HL-60 (cell line): ENCODE data around the gene RAD18.

Experiments used
- POLR2AphosphoS5 ChIP-seq: IDR thresholded peaks from 2 replicates; pipeline ENCODE4 v1.6.1; 2012; ENCODE audit warnings: low read depth
- TF ChIP-seq, protein P1 (sequence below): IDR thresholded peaks from one replicate; pipeline ENCODE4 v1.5.1; 2011; ENCODE audit warnings: low read length, control low read depth, inconsistent platforms; ENCODE audit not compliant: insufficient read depth
- TF ChIP-seq, protein P2 (sequence below): IDR thresholded peaks from 2 replicates; pipeline ENCODE4 v1.6.1; 2012; ENCODE audit warnings: low read depth; ENCODE audit not compliant: insufficient replicate concordance

DNA sequence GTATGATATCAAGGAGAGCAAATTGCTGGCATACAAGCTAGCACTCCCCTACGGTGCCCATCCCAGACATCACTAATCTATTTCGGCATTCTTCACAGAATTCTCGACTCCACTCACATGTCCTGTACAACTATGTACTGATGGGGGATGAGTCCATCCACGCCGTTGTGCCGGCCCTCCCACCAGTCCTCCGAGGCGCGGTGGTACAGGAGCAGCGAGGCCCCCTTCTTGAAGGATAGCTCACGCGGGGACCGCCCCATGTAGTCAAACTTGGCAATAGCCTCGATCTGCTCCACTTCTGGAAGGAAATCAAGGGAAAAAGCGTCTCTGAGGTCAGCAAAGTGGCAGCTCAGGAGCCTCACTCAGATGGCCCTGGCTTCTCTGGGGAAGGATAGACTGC, 31.0 kb upstream of the RAD18 start:
- TF ChIP-seq, protein P1, sequence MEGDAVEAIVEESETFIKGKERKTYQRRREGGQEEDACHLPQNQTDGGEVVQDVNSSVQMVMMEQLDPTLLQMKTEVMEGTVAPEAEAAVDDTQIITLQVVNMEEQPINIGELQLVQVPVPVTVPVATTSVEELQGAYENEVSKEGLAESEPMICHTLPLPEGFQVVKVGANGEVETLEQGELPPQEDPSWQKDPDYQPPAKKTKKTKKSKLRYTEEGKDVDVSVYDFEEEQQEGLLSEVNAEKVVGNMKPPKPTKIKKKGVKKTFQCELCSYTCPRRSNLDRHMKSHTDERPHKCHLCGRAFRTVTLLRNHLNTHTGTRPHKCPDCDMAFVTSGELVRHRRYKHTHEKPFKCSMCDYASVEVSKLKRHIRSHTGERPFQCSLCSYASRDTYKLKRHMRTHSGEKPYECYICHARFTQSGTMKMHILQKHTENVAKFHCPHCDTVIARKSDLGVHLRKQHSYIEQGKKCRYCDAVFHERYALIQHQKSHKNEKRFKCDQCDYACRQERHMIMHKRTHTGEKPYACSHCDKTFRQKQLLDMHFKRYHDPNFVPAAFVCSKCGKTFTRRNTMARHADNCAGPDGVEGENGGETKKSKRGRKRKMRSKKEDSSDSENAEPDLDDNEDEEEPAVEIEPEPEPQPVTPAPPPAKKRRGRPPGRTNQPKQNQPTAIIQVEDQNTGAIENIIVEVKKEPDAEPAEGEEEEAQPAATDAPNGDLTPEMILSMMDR = no peak
- no peak for TF ChIP-seq POLR2AphosphoS5
- TF ChIP-seq, protein P2, sequence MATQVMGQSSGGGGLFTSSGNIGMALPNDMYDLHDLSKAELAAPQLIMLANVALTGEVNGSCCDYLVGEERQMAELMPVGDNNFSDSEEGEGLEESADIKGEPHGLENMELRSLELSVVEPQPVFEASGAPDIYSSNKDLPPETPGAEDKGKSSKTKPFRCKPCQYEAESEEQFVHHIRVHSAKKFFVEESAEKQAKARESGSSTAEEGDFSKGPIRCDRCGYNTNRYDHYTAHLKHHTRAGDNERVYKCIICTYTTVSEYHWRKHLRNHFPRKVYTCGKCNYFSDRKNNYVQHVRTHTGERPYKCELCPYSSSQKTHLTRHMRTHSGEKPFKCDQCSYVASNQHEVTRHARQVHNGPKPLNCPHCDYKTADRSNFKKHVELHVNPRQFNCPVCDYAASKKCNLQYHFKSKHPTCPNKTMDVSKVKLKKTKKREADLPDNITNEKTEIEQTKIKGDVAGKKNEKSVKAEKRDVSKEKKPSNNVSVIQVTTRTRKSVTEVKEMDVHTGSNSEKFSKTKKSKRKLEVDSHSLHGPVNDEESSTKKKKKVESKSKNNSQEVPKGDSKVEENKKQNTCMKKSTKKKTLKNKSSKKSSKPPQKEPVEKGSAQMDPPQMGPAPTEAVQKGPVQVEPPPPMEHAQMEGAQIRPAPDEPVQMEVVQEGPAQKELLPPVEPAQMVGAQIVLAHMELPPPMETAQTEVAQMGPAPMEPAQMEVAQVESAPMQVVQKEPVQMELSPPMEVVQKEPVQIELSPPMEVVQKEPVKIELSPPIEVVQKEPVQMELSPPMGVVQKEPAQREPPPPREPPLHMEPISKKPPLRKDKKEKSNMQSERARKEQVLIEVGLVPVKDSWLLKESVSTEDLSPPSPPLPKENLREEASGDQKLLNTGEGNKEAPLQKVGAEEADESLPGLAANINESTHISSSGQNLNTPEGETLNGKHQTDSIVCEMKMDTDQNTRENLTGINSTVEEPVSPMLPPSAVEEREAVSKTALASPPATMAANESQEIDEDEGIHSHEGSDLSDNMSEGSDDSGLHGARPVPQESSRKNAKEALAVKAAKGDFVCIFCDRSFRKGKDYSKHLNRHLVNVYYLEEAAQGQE = no peak
